Measurements from ENCODE around the gene KRT12.

The KRT12 gene

GRCh38 chr17:40812639-40813038 is 54.4 kb downstream of the KRT12 start:
- DNase-seq, result no peak

Data from stimulated activated CD4-positive, alpha-beta T cell treated with anti-CD3 and anti-CD28 coated beads, Interleukin-1b, Interleukin-23, amount 100 ng/mL, for 48 hours (primary cell).